Anterior cingulate cortex (tissue), 58 donors: ENCODE measurements around the gene PCP4.
A peak's percentile ranks its signal among the peaks of the same experiment; 100 is the strongest.

ENCODE experiments used
- DNase-seq, 58 donors: peaks; one replicate each; lab custom pipeline; 2025; lab: John Stamatoyannopoulos, UW

The PCP4 gene

DNA sequence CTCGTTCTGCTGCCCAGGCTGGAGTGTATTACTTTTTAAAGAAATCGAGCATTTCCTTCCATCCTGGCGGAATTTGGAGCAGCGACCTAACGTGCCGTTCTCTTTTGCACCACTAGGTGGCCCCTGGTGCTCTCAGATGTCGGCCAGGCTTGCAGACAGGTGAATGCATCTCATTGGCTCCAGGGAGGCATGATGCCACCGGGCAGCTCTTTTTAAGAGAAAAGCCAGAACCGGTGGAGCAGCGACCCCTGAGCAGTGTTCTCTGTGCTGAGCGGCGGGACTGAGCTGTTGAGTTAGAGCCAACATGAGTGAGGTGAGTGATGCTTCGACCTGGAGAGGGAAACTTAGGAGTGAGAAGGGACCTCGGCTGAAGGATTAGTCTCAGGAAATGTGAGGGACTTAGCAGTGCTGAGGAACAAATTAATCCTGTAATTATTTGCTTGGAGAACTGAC, at the start of gene PCP4:
PCP4 (plus strand) TSS at position 241 of the 453 bp plus-strand sequence; CDS start at position 305, 64 bp downstream.
- DNase-seq, result peak in 53 of 58 donors; percentile 3 to 83 (median 31)

DNA sequence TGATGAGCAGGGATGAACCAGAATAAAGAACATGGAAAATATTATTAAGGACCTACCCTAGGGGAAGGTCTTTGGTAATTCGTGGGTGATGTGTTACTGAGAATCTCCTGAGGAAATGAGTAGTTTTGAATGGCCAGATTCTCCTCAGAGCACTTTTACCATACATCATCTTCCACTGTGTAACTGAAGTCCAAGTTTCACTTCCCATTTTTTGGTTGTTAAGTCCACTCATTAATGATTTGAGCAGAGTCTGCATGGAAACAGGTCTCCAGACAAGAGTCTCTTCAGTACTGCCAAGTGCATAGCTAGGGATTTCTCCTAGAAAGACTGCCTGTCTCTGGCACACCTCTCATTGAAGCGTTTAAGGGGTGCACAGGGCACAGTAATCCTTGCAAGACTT, 48.7 kb upstream of the PCP4 start:
- no peak for DNase-seq

DNA sequence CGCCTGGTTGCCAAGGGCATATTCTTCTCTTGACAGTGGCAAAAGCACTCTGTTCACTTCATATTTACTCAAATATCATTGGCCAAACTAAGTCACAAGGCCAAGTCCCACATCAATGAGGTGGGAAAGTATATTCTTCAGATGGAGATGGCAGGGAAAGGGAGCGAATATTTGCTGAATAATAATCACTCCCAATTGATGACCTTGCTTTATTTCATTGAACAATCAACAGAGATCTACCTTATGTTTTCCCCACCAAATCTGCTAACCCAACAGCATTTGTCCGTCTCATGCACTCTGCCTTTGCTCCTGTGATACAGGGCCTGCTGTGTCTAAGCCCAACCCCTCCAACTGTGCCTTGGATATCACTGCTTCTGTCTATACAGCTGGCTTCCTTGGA, 45.2 kb upstream of the PCP4 start:
- DNase-seq, result no peak

DNA sequence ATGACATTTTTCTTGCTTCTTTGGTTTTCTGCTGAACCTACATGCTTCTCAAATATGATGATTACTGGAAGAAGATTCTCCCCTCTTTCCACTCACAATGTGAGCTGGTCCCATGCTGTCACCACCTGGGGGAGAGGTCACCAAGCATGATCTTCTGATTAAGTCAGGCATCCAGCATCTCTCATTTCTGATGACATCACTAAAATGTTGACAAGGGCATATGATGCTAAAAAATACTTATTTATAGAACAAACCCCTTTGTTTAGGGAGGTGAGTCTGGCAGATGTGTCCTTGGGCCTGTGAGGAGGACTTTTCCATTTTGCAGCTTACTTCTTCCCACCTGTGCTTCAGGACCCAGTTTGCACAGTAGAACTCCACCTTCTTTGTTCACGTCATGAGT, 42.0 kb upstream of the PCP4 start:
- no peak for DNase-seq

DNA sequence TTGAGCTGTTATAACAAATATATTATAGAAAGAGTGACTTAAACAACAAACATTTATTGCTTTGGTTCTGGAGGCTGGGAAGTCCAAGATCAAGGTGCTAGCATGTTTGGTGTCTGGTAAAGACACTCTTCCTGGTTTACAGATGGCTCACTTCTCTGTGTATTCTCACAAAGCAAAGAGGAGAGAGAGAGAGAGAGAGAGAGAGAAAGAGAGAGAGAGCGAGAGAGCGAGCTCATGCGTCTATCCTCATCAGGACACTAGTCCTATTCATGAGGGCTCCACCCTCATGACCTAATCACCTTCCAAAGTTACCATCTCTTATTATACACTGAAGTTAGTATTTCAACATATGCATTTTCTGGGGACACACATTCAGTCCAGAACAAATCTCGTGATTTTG, 32.7 kb upstream of the PCP4 start:
- DNase-seq, result no peak

DNA sequence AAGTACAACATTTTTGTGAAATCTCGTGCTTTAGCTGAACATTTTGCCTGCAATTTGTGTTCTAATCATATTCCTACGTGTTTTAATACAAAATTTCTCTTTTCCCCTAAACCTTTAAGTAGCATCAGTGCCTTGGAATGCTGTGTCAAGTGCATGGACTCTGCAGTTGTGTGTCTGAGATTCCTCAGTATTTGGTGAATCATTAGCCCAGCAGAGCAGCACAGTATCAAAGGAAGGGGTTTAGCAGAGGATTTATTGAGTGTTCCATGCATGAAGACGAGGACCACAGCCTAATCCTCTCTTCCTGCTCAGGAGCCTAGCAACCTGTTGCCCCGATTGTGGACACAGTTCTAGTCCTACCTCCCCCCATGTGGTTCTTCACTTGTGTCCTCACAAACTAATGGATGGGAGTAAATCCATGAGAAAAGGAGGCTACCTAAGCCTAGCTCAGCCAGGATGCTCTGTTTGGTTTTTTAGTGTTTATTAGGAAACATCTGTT, 29.3 kb upstream of the PCP4 start:
- no peak for DNase-seq

DNA sequence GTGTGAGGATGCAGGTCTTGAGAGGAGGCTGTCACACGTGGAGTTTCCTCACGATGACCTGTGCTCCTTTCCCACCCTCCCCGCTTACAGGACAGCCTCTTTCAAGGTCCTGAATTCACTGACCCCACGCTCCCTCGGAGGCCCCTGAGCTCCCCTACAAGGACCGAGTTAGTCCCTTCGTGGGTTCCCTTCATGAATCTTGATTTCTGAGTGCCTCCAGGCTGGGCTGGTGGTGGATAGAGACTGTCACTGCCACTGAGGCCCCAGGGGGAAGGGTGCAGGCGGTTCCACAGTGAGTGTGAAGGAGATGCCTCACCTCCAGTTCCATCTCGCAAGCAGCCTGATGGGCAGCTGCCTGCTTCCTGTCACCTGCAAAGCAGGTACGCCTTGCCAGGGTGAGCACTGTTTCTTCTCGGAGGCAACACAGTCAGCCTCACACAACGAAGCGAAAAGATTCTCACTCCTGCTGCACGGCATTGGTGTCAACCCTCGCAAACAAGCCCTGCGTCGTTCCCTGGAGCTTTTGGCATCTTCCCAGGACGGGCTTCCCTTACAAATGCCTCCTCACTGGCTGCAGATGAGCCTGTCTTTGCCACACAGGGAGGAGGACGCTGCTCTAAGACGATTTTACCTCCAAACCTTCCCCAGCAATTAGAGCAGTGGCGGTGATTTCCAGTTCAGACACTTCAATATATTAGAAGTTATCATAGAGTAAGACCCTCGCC, 26.7 kb upstream of the PCP4 start:
- DNase-seq, result peak in 3 of 58 donors; percentile 6 to 27 (median 9)

DNA sequence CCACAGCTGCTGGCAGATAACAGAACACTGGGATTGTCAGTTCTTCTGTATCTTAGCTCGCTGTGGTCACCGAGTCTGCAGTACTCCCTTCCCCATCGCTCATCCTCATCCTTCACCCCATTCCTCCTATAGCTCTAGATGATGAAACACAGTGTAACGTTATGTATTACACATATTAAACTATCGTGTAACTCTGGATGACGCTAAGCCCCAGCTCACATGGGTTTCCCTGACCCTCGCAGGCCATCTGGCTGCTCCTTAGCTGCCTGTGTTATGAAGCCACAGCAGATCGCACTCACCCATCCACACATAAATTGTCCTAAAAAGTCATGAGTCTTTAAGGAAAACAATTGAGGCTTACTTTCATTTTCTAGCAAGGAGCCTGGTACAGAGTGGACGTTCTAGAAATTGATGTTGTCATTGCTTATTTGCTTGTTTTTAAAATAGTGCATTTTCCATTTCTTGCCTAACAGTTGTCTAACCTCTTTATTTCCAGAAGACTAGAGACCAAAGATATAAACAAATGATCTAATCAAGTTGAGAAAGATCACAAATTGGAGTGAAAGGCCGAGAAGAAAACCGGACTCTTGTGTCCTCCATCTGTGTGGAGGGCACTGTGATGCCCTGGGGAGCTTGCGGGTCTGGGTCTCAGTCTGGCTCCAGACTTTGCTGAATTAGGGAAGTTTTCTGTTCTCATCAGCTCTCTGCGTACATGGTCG, 24.3 kb upstream of the PCP4 start:
- DNase-seq, result no peak

DNA sequence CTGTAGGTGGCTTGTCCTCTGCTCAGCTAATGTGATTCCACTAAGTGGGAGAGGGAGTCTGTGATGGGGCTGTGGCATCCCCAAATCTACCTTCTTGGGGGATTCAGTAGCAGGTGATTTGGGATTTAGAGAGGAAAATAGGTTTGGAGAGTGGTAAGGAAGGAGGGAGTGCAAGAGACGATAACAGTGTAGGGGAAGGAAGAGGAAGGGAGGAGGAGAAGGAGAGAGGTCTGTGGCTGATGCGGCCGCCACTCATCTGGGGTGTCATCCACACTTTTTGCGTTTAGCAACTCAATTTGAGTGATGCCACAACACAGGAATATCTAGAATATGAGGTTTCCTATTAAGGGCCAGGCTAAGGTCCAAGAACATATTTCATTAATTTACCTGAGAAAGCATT, 23.8 kb upstream of the PCP4 start:
- no peak for DNase-seq

DNA sequence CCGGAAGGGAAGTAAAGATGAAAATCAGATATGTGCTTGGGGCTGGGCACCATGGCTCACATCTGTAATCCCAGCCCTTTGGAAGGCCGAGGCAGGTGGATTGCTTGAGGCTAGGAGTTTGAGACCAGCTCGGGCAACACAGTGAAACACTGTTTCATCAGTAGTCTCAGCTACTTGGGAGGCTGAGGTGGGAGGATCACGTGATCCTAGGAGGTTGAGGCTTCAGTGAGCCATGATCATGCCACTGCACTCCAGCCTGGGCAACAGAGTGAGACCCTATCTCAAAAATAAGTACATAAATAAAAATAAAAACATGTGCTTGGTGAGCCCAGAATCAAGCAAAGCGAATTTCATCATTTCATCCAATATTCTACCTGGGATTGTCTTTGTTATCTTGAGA, 23.3 kb upstream of the PCP4 start:
- no peak for DNase-seq

DNA sequence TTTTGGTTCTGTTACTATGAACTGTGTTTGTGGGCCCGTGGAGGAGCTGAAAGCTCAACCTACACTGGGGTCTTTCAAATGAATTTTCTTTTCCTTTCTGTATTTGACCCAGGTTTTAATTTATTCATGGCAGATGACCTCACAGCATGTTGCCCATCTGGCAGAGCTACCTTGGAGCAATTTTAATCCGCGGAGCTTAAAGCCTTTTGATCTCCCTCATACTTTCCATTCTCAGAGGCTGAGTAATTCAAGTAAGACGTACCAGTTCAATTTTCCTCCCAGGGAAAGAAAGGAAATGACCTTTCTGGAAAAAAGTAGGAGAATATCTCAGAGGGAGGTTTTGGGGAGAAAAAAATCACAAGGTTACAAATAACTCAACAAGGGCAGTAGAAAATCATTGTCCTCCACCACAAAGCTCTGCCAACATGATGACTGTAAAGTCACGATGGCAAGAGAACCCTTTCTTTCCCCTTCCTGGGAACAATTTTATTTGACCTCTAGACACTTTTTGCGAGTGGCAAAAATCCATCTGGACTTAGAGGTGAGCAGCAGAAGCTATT, 21.6 kb upstream of the PCP4 start:
- DNase-seq, result no peak

DNA sequence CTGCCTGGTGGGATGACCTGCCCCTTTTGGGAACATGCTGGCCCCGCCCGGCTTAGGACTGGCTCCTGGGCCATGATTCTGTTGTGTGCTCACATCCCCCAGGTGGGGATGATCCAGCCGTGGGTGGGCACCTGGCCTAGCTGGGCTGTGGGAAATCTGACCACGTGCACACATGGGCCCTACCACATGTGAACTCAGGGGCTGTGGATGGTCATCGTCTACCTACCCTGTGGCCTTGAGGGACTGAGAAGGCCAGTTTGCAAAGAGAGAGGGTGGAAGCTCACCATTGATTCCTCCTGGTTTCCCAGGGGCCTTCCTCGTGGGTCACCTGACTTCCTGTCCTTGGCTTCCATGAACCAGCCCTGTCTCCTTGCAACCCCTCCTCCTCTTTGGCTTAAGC, 19.4 kb upstream of the PCP4 start:
- DNase-seq, result no peak

DNA sequence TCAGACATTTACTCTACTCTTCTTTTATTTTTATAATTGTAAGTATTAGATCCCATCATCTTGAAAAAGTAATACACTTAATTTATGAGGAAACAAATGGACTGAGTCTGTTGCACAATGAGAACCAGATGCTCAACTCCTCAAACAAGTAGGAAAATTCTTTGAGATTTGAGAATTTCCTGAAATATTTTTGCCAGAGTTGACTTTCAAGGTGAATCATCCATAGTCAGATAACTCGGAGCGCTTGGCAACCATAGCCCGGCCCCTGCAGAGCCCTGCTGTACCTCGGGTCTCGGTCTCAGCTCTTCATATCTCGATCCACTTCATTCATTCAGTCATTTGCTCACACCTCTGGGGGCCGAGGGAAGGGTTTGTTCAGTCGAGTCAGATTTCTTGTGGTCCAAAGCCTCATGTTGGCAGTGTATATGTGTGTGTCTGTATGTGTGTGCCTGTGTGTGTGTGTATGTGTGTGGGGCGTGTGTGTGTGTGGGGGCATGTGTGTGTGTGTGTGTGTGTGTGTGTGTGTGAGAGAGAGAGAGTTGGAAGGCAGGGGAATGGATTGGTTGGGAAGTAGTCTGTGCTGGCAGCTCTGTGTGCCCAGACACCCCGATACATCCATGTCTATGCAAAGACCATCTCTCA, 18.1 kb upstream of the PCP4 start:
- DNase-seq, result no peak

DNA sequence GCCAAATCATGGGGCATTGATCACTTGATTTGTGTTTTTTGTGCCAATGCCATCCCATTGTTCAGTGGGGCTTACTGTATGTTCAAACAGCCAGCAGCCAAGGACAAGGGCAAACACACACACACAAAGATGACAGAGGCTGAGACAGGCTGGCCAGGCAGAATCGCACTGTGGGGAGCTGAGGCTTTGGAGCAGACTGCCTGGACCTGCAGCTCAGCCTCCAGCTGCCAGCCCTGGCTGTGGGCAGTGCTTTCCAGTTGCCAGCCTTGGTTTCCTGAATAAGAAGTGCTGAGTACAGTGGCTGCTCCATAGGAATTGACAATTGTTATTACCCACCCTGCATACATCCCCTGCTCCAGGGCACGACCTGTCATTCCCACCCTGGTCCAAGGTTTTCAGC, 16.9 kb upstream of the PCP4 start:
- DNase-seq, result no peak

DNA sequence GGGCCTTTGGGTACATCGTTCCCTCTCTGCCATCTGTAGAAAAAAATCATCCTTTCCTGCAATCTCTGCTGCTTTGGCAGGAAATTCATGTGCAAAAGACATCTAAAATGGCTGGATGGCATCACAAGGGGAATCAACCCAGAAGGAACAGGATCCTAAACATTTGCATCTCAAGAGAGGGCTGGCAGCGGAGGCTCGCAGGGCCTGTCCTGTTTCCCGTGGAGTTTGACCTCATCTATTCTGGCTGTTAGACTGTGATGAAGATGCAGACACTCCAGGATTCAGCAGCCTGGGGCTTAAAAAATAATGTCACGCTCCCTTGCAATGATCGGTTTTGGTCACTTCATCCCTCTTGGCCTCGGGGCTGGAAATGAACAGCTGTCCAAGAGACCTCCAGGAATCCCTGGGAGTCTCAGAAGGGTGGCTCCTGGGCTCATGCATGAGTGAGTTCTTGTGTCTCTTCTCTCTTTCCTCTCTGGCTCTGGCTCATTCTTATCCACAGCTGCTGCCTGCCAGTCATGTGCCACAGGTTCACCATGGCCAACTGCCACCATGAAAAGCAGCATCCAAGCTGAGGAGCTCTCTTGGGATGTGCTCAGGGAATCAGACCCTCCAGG, 16.1 kb upstream of the PCP4 start:
- DNase-seq, result no peak

DNA sequence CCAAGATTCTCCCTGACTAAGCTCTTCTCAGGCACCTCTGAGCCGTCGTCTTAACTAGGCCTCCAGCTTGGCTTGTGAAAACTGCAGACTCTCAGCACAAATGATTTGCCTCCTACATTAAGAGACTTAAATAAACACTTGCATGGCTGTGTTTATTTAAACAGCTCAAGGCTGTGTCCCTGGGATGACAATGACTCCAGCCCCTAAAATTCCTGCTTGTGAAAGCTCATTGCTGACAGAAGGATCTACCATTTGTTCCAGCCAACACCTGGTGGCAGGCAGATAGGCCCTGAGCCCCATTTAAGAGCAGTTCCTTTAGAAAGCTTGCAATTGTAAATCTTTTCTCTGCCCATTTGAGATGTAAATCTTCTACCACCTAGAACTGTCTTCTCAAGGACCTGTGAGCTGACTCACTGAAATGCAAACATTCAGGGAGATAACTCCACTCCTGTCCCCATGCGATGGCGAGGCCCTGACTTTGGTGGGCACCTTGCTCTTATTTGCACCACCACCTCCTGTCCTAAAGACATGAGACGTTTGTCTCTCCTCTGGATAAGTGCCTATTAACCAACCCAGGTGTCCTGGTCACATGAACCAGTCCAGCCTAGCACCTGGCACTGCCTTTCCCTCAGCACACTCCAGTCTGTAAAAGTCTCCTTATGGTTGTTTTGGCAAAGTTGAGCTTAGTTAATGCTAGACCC, 15.1 kb upstream of the PCP4 start:
- no peak for DNase-seq

DNA sequence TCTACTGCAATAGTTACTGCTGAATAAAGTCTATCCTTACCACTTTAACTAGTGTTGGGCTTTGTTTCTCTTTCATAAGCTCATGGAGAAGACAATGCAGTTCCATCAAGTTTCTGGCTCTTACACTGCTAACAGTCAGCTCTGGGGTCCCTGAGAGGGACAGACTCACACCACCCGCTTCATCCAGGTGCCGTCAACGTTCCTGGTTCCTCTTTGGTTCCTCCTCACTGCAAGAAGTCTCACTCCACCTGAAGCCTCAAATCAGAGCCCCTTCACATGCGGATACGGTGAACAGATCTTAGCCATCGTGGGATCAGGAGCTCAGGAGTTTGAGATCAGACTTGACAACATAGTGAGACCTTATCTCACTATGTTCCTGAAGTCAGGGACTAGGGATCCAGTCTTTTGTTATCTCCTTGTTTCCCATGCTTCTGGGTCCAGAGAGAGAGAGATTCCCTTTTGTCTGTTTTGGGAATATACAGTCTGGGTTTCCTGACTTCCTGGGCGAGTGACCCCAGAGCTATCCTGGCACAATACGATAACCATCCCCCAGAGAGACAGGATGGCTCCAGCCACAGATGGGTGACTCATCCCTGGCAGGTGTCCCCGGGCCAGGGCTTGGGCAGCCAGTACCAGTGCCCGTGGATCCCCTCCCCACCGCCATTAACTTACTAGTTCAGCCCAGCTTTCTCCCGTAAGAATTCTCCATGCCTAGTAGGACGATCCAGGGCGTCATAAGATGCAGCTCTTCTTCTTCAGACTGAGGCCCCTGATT, 14.3 kb upstream of the PCP4 start:
- DNase-seq, result no peak

DNA sequence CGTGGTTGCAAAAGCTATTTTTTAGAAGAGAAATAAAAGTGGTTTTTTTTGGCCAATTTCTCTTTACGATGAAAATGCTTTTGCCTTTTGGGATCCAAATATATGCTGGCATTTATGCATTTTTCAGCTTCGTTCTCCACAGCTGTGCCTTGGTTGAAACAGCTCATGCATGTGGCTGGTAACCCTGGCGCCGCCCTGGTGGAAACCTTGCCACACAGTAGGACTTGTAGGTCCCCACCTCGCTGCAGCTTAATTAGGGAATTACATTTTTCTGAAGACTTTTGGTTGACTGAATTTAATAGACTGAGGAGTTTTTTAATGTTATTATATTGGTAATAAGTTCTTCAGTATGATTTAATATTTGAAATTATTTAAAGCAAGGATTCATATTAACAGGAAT, 12.7 kb upstream of the PCP4 start:
- DNase-seq, result no peak

DNA sequence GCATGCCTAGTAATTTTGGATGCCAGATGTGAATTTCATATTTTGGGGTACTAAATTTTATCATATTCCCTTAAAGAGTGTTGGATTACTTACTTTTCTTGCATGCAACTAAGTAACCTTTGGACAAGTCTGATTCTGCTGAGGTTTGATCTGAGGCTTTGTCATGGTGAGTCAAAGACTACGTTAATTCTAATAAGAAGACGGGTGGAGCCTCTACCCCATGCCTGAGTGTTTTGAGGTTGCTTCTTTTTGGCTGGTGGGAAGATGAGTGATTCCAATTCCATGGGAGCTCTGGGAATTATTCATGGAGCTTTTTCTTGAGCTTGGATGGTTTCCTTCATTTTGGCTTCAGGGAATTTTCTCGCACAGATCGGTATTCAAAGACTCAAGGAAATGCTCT, 11.6 kb upstream of the PCP4 start:
- DNase-seq, result no peak
